Body of pancreas (tissue), 4 donors: ENCODE data around the gene HTT. TPM values are rescaled to one million over a fixed set of nuclear protein-coding genes. Genes with fewer than 3 reads are reported as not detected.
"Not testable (repeated sequence)": the region's sequence is repeated elsewhere in the genome, so short reads cannot be mapped to it uniquely, and the experiment has no call there.

ENCODE experiments used
- ATAC-seq: fragments of 150-250 bp; one replicate; pipeline ENCODE4 v1.9.1; 2016
- DNase-seq, 4 donors: peaks; one replicate each; pipeline ENCODE4 v3.0.0-alpha.2; 2019
- H3K27ac ChIP-seq, 4 donors: fragments of 200-600 bp; sonication (generic); 1 replicate in 3 of 4; 2 replicates in 1 of 4; pipeline versions ENCODE4 v1.5.1 to v1.6.1; 2016 to 2019; ENCODE audit warnings: mild to moderate bottlenecking in 1 of 4, mixed read lengths in 1 of 4, moderate library complexity in 1 of 4
- H3K27me3 ChIP-seq, 2 donors: fragments of 200-600 bp; sonication (generic); one replicate each; pipeline ENCODE4 v1.6.0; 2016; ENCODE audit warnings: mild to moderate bottlenecking in 1 of 2
- H3K36me3 ChIP-seq, 2 donors: fragments of 200-600 bp; sonication (generic); replicated peaks in 1 of 2; 2 replicates each; pipeline ENCODE4 v1.5.1; 2016; ENCODE audit warnings: low read depth in 2 of 2; ENCODE audit not compliant: insufficient read depth in 1 of 2
- H3K4me1 ChIP-seq: fragments of 200-600 bp; sonication (generic); one replicate; pipeline ENCODE4 v1.6.0; 2016
- H3K4me3 ChIP-seq, 2 donors: fragments of 200-600 bp; sonication (generic); 1 replicate in 1 of 2; 2 replicates in 1 of 2; pipeline ENCODE4 v1.5.1; 2016 to 2019
- H3K9me3 ChIP-seq, 3 donors: fragments of 200-600 bp; sonication (generic); 1 replicate in 2 of 3; 2 replicates in 1 of 3; pipeline ENCODE4 v1.5.1; 2016
- POLR2A ChIP-seq, 3 donors: fragments of 450-650 bp; IDR thresholded peaks; one replicate each; pipeline ENCODE4 v1.6.1; 2016; ENCODE audit warnings: antibody characterized with exemption in 3 of 3, mild to moderate bottlenecking in 2 of 3
- WGBS, 2 donors: methylation state at CpG; one replicate each; pipeline ENCODE4 v1.1.5; 2017; 5-methylcytosine and 5-hydroxymethylcytosine counted together
- intact Hi-C: fragments of 100-400 bp; cut with DNase I; formaldehyde crosslinking; loops from one replicate; pipeline ENCODE4 v1.15.1; 2023
- total RNA-seq, 2 donors: library from RNA; depleted of rRNA; stranded (reverse); fragments of >200 nt; gene quantifications; one replicate each; pipeline ENCODE4 v1.1.0, GENCODE V29; 2016
- TF ChIP-seq, protein P1 (sequence below), 7 experiments: fragments of 450-650 bp in 4 of 7; fragments of 200-600 bp in 3 of 7; sonication (generic) in 3 of 7; IDR thresholded peaks; one replicate each; pipeline ENCODE4 v1.5.1; 2016 to 2019; ENCODE audit warnings: antibody characterized with exemption in 7 of 7

HTT gene
- total RNA-seq, 2 donors from 2014 or later = 40.5 to 115 TPM

GRCh38 chr4:3160438-3160837, 86.0 kb downstream of the HTT start:
- Histone ChIP-seq H3K4me3 (no peak overlapping the region), H3K27ac (no peak overlapping the region), H3K36me3 (peaks cover 0 to 2% of the 10 kb centered on the region in 2 donors), H3K4me1 (peaks cover 6% of the 10 kb centered on the region), H3K27me3 (no peaks in the 10 kb centered on the region), H3K9me3 (no peaks in the 10 kb centered on the region)
- intact Hi-C loops = no loop called here
- ATAC-seq (no peak), DNase-seq (no peak)
- 91% methylated on average over 7 of the region's 7 CpGs for WGBS, 2 donors
- TF ChIP-seq, protein P1, sequence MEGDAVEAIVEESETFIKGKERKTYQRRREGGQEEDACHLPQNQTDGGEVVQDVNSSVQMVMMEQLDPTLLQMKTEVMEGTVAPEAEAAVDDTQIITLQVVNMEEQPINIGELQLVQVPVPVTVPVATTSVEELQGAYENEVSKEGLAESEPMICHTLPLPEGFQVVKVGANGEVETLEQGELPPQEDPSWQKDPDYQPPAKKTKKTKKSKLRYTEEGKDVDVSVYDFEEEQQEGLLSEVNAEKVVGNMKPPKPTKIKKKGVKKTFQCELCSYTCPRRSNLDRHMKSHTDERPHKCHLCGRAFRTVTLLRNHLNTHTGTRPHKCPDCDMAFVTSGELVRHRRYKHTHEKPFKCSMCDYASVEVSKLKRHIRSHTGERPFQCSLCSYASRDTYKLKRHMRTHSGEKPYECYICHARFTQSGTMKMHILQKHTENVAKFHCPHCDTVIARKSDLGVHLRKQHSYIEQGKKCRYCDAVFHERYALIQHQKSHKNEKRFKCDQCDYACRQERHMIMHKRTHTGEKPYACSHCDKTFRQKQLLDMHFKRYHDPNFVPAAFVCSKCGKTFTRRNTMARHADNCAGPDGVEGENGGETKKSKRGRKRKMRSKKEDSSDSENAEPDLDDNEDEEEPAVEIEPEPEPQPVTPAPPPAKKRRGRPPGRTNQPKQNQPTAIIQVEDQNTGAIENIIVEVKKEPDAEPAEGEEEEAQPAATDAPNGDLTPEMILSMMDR (IDR thresholded peaks at IDR 0.05) = no peak
- no peak for TF ChIP-seq POLR2A (IDR thresholded peaks at IDR 0.05)

- intact Hi-C loops = not testable (repeated sequence)
These were observed 86.6 kb downstream of the HTT start for GRCh38 chr4:3161044-3161443.

GRCh38 chr4:3166434-3166833, 92.0 kb downstream of the HTT start:
- H3K4me3 ChIP-seq, H3K9me3 ChIP-seq, ATAC-seq, H3K27ac ChIP-seq, H3K27me3 ChIP-seq, H3K4me1 ChIP-seq, intact Hi-C loops, DNase-seq, H3K36me3 ChIP-seq: not testable (repeated sequence)
- 83 to 97% methylated on average over 4 to 6 of the region's 6 CpGs for WGBS, 2 donors

More at GRCh38 chr4:3161044-3161443, 86.6 kb downstream of the HTT start:
- H3K27me3 ChIP-seq, H3K4me3 ChIP-seq, H3K36me3 ChIP-seq, H3K4me1 ChIP-seq, H3K9me3 ChIP-seq, ATAC-seq, DNase-seq, H3K27ac ChIP-seq: not testable (repeated sequence)
- WGBS, 2 donors = 95 to 100% methylated on average over 4 of the region's 4 CpGs

GRCh38 chr4:3168029-3168428, 93.5 kb downstream of the HTT start:
- intact Hi-C loops = no loop called here
- H3K4me1 ChIP-seq = peaks cover 7% of the 10 kb centered on the region
- DNase-seq (peak in 2 of 4 donors; percentile 31 to 38), ATAC-seq (peak; percentile 47)
- H3K27me3 ChIP-seq = no peaks in the 10 kb centered on the region
- H3K4me3 ChIP-seq = no peak overlapping the region
- H3K36me3 ChIP-seq = peaks cover 0 to 6% of the 10 kb centered on the region in 2 donors
- WGBS, 2 donors = 33 to 38% methylated on average over 3 of the region's 3 CpGs
- peak overlapping the region in 3 of 4 donors; percentile 38 to 54 (median 53) for H3K27ac ChIP-seq
- no peaks in the 10 kb centered on the region for H3K9me3 ChIP-seq
- no peak for TF ChIP-seq POLR2A (IDR thresholded peaks at IDR 0.05)
- TF ChIP-seq, protein P1 (IDR thresholded peaks at IDR 0.05) = no peak

GRCh38 chr4:3174371-3175338, 100.2 kb downstream of the HTT start:
- no peak for ATAC-seq
- TF ChIP-seq, protein P1 (IDR thresholded peaks at IDR 0.05) = no peak
- TF ChIP-seq POLR2A (IDR thresholded peaks at IDR 0.05) = no peak
- H3K36me3 ChIP-seq = peaks cover 0 to 6% of the 10 kb centered on the region in 2 donors

More at GRCh38 chr4:3174371-3175338, 100.2 kb downstream of the HTT start:
- Histone ChIP-seq H3K9me3 (no peaks in the 10 kb centered on the region), H3K27me3 (no peaks in the 10 kb centered on the region), H3K4me3 (no peak overlapping the region), H3K27ac (no peak overlapping the region), H3K4me1 (peaks cover 18% of the 10 kb centered on the region)
- DNase-seq = no peak
- WGBS, 2 donors = 63 to 64% methylated on average over 12 of the region's 12 CpGs
- intact Hi-C loops = no loop called here
